Measurements from ENCODE around the gene FAH.

Gene FAH

GRCh38 chr15:80191897-80192595 lies 39.2 kb downstream of the FAH start:
- H3K4me1 ChIP-seq, result no peaks in the 10 kb centered on the region

GRCh38 chr15:80194186-80194585 lies 41.4 kb downstream of the FAH start:
- no peak for TF ChIP-seq CTCF (IDR thresholded peaks at IDR 0.05)

More at GRCh38 chr15:80191897-80192595, 39.2 kb downstream of the FAH start:
- Histone ChIP-seq H3K27me3 (no peaks in the 10 kb centered on the region), H3K9me3 (no peaks in the 10 kb centered on the region), H3K27ac (no peak overlapping the region), H3K36me3 (peaks cover under 1 to 17% (median 6%) of the 10 kb centered on the region in 3 donors), H3K4me3 (no peak overlapping the region)
- TF ChIP-seq CTCF (IDR thresholded peaks at IDR 0.05), result no peak
- intact Hi-C loops (cut with DNase I; ENCODE audit: low total_unique reads), result no loop called here
- DNase-seq, result no peak

GRCh38 chr15:80194914-80195313 lies 42.1 kb downstream of the FAH start:
- no peak for TF ChIP-seq CTCF (IDR thresholded peaks at IDR 0.05)
- Histone ChIP-seq H3K27ac (no peak overlapping the region), H3K4me3 (no peak overlapping the region), H3K36me3 (no peaks in the 10 kb centered on the region), H3K9me3 (no peaks in the 10 kb centered on the region), H3K4me1 (no peaks in the 10 kb centered on the region), H3K27me3 (no peaks in the 10 kb centered on the region)
- intact Hi-C loops (cut with DNase I; ENCODE audit: low total_unique reads), result no loop called here
- DNase-seq, result no peak

More at GRCh38 chr15:80194186-80194585, 41.4 kb downstream of the FAH start:
- intact Hi-C loops (cut with DNase I; ENCODE audit: low total_unique reads), result no loop called here
- no peaks in the 10 kb centered on the region for H3K36me3 ChIP-seq
- DNase-seq, result no peak
- H3K4me3 ChIP-seq, result no peak overlapping the region
- no peak overlapping the region for H3K27ac ChIP-seq
- no peaks in the 10 kb centered on the region for H3K4me1 ChIP-seq
- H3K9me3 ChIP-seq, result no peaks in the 10 kb centered on the region
- no peaks in the 10 kb centered on the region for H3K27me3 ChIP-seq

GRCh38 chr15:80199366-80199765 lies 46.6 kb downstream of the FAH start:
- no peaks in the 10 kb centered on the region for H3K9me3 ChIP-seq
- intact Hi-C loops (cut with DNase I; ENCODE audit: low total_unique reads), result no loop called here
- no peak overlapping the region for H3K27ac ChIP-seq
- H3K4me3 ChIP-seq, result no peak overlapping the region
- no peaks in the 10 kb centered on the region for H3K4me1 ChIP-seq
- H3K27me3 ChIP-seq, result no peaks in the 10 kb centered on the region
- no peaks in the 10 kb centered on the region for H3K36me3 ChIP-seq
- DNase-seq, result no peak
- no peak for TF ChIP-seq CTCF (IDR thresholded peaks at IDR 0.05)

- no peak overlapping the region for H3K27ac ChIP-seq
- intact Hi-C loops (cut with DNase I; ENCODE audit: low total_unique reads), result no loop called here
- no peak for TF ChIP-seq CTCF (IDR thresholded peaks at IDR 0.05)
- no peaks in the 10 kb centered on the region for H3K4me1 ChIP-seq
- no peaks in the 10 kb centered on the region for H3K27me3 ChIP-seq
- H3K9me3 ChIP-seq, result no peaks in the 10 kb centered on the region
- no peak for DNase-seq
- H3K4me3 ChIP-seq, result no peak overlapping the region
- H3K36me3 ChIP-seq, result no peaks in the 10 kb centered on the region
Measured at GRCh38 chr15:80199869-80200268, 47.1 kb downstream of the FAH start.

All from tibial artery (tissue), 4 donors.